EH (cell line): ENCODE data around the gene TRIM37.

Source experiments
- DNase-seq: peaks from one replicate; pipeline ENCODE4 v3.0.0-alpha.2; 2015; ENCODE audit warnings: low read depth

TRIM37 gene

GRCh38 chr17:58932956-58933355 lies 173.7 kb downstream of the TRIM37 start:
- no peak for DNase-seq
